ENCODE results near the gene KCNS1. TPM values are rescaled to one million over a fixed set of nuclear protein-coding genes. Genes with fewer than 3 reads are reported as not detected.

Gene KCNS1
- total RNA-seq, 4 donors from 2014 or later, result 0.21 to 0.22 TPM; not detected in 2

- peaks cover 0 to 47% of the 10 kb centered on the region in 2 donors for H3K27me3 ChIP-seq
- WGBS, 2 donors, result 89% methylated on average over 9 of the region's 9 CpGs
- no peak for DNase-seq (ENCODE audit: low spot score in 2 of 2)
- H3K4me1 ChIP-seq, result peaks cover 0 to 31% (median 0%) of the 10 kb centered on the region in 4 donors
- no peaks in the 10 kb centered on the region for H3K36me3 ChIP-seq
- H3K27ac ChIP-seq, result no peak overlapping the region
- no peak overlapping the region for H3K4me3 ChIP-seq
- TF ChIP-seq POLR2A (IDR thresholded peaks at IDR 0.05) (no peak), CTCF (IDR thresholded peaks at IDR 0.05) (no peak), EP300 (IDR thresholded peaks at IDR 0.05) (no peak)
- H3K9me3 ChIP-seq, result no peaks in the 10 kb centered on the region
Measured at GRCh38 chr20:45096781-45097180, 4.1 kb downstream of the KCNS1 start.

GRCh38 chr20:45095805-45096238 is 5.1 kb downstream of the KCNS1 start:
- peak; percentile 21 to 77 for DNase-seq (ENCODE audit: low spot score in 2 of 2)
- no peaks in the 10 kb centered on the region for H3K36me3 ChIP-seq
- H3K4me3 ChIP-seq, result no peak overlapping the region
- no peak overlapping the region for H3K27ac ChIP-seq
- H3K9me3 ChIP-seq, result no peaks in the 10 kb centered on the region
- TF ChIP-seq CTCF (IDR thresholded peaks at IDR 0.05), result peak; percentile 49 to 84 (median 76)
- TF ChIP-seq EP300 (IDR thresholded peaks at IDR 0.05), result no peak
- TF ChIP-seq POLR2A (IDR thresholded peaks at IDR 0.05), result no peak
- H3K4me1 ChIP-seq, result peaks cover 0 to 28% (median 0%) of the 10 kb centered on the region in 4 donors
- 9 to 10% methylated on average over 7 of the region's 7 CpGs for WGBS, 2 donors
- H3K27me3 ChIP-seq, result peaks cover 0 to 45% of the 10 kb centered on the region in 2 donors

GRCh38 chr20:45094864-45095574 is 5.9 kb downstream of the KCNS1 start:
- H3K27ac ChIP-seq, result no peak overlapping the region
- WGBS, 2 donors, result 92 to 93% methylated on average over 7 of the region's 11 CpGs
- H3K4me1 ChIP-seq, result peaks cover 0 to 26% (median 0%) of the 10 kb centered on the region in 4 donors
- H3K9me3 ChIP-seq, result no peaks in the 10 kb centered on the region
- no peak for DNase-seq (ENCODE audit: low spot score in 2 of 2)
- H3K27me3 ChIP-seq, result peaks cover 0 to 37% of the 10 kb centered on the region in 2 donors
- H3K4me3 ChIP-seq, result no peak overlapping the region
- TF ChIP-seq EP300 (IDR thresholded peaks at IDR 0.05) (no peak), POLR2A (IDR thresholded peaks at IDR 0.05) (no peak), CTCF (IDR thresholded peaks at IDR 0.05) (no peak)
- H3K36me3 ChIP-seq, result no peaks in the 10 kb centered on the region

GRCh38 chr20:45094201-45094600 is 6.7 kb downstream of the KCNS1 start:
- 91 to 97% methylated on average over 2 of the region's 2 CpGs for WGBS, 2 donors
- H3K36me3 ChIP-seq, result no peaks in the 10 kb centered on the region
- peaks cover 0 to 31% of the 10 kb centered on the region in 2 donors for H3K27me3 ChIP-seq
- H3K4me1 ChIP-seq, result peaks cover 0 to 26% (median 0%) of the 10 kb centered on the region in 4 donors
- no peak for DNase-seq (ENCODE audit: low spot score in 2 of 2)
- H3K9me3 ChIP-seq, result no peaks in the 10 kb centered on the region
- no peak overlapping the region for H3K4me3 ChIP-seq
- TF ChIP-seq EP300 (IDR thresholded peaks at IDR 0.05) (no peak), CTCF (IDR thresholded peaks at IDR 0.05) (no peak), POLR2A (IDR thresholded peaks at IDR 0.05) (no peak)
- no peak overlapping the region for H3K27ac ChIP-seq

- Histone ChIP-seq H3K36me3 (no peaks in the 10 kb centered on the region), H3K9me3 (no peaks in the 10 kb centered on the region), H3K27me3 (peaks cover 0 to 21% of the 10 kb centered on the region in 2 donors), H3K27ac (peak overlapping the region in 1 of 4 donors; percentile 2), H3K4me1 (peaks cover 0 to 19% (median 0%) of the 10 kb centered on the region in 4 donors), H3K4me3 (no peak overlapping the region)
- no peak for TF ChIP-seq CTCF (IDR thresholded peaks at IDR 0.05)
- no peak for TF ChIP-seq EP300 (IDR thresholded peaks at IDR 0.05)
- no peak for TF ChIP-seq POLR2A (IDR thresholded peaks at IDR 0.05)
- no peak for DNase-seq (ENCODE audit: low spot score in 2 of 2)
- 67 to 72% methylated on average over 7 of the region's 7 CpGs for WGBS, 2 donors
Measured at GRCh38 chr20:45092898-45093297, 8.0 kb downstream of the KCNS1 start.

Data from tibial nerve (tissue), 4 donors.